Parathyroid adenoma (tissue), 2 donors: Measurements from ENCODE around the gene GSN.

Source experiments
- H2AFZ ChIP-seq: fragments of 300-600 bp; sonication (generic); one replicate; pipeline ENCODE4 v1.7.0; 2017; ENCODE audit warnings: antibody characterized with exemption, mild to moderate bottlenecking
- H3K27ac ChIP-seq: fragments of 300-600 bp; sonication (generic); one replicate; pipeline ENCODE4 v1.7.0; 2017
- H3K27me3 ChIP-seq: fragments of 300-600 bp; sonication (generic); one replicate; pipeline ENCODE4 v1.7.0; 2017; ENCODE audit warnings: low read length; ENCODE audit not compliant: control insufficient read depth, insufficient read depth
- H3K36me3 ChIP-seq: fragments of 300-600 bp; sonication (generic); one replicate; pipeline ENCODE4 v1.7.0; 2017; ENCODE audit warnings: low read length; ENCODE audit not compliant: control insufficient read depth, insufficient read depth
- H3K4me1 ChIP-seq: fragments of 300-600 bp; sonication (generic); one replicate; pipeline ENCODE4 v1.7.0; 2017; ENCODE audit warnings: control low read depth
- H3K4me2 ChIP-seq: fragments of 300-600 bp; sonication (generic); one replicate; pipeline ENCODE4 v1.7.0; 2017; ENCODE audit warnings: low read length
- H3K4me3 ChIP-seq: fragments of 300-600 bp; sonication (generic); one replicate; pipeline ENCODE4 v1.7.0; 2017; ENCODE audit warnings: low read depth, low read length
- H3K79me2 ChIP-seq: fragments of 300-600 bp; sonication (generic); one replicate; pipeline ENCODE4 v1.7.0; 2017; ENCODE audit warnings: control low read depth
- H3K9ac ChIP-seq: fragments of 300-600 bp; sonication (generic); one replicate; pipeline ENCODE4 v1.7.0; 2017; ENCODE audit warnings: mild to moderate bottlenecking
- H3K9me3 ChIP-seq: fragments of 300-600 bp; sonication (generic); one replicate; pipeline ENCODE4 v1.7.0; 2017; ENCODE audit warnings: low read length; ENCODE audit not compliant: control insufficient read depth
- CTCF ChIP-seq: fragments of 300-600 bp; sonication (generic); IDR thresholded peaks from one replicate; pipeline ENCODE4 v1.7.0; 2017; ENCODE audit warnings: antibody characterized with exemption, mild to moderate bottlenecking
- donor health status: primary hyperparathyroidism.

Gene GSN

GRCh38 chr9:121348221-121348620, 80.3 kb downstream of the GSN start:
- Histone ChIP-seq H3K27me3 (no peaks in the 10 kb centered on the region), H3K4me3 (no peak overlapping the region), H3K9ac (no peak overlapping the region), H3K4me1 (peaks cover 21% of the 10 kb centered on the region), H3K36me3 (no peaks in the 10 kb centered on the region), H3K9me3 (no peaks in the 10 kb centered on the region), H2AFZ (no peak overlapping the region), H3K27ac (no peak overlapping the region), H3K4me2 (no peak overlapping the region), H3K79me2 (no peaks in the 10 kb centered on the region)
- no peak for TF ChIP-seq CTCF

GRCh38 chr9:121349009-121349408, 81.0 kb downstream of the GSN start:
- Histone ChIP-seq H2AFZ (no peak overlapping the region), H3K4me2 (no peak overlapping the region), H3K9me3 (no peaks in the 10 kb centered on the region), H3K9ac (no peak overlapping the region), H3K79me2 (no peaks in the 10 kb centered on the region), H3K27me3 (no peaks in the 10 kb centered on the region), H3K4me1 (peaks cover 16% of the 10 kb centered on the region), H3K27ac (no peak overlapping the region), H3K4me3 (no peak overlapping the region), H3K36me3 (no peaks in the 10 kb centered on the region)
- no peak for TF ChIP-seq CTCF

GRCh38 chr9:121350036-121350435, 82.1 kb downstream of the GSN start:
- Histone ChIP-seq H3K79me2 (no peaks in the 10 kb centered on the region), H3K27ac (no peak overlapping the region), H3K4me3 (no peak overlapping the region), H3K4me1 (peaks cover 8% of the 10 kb centered on the region), H2AFZ (no peak overlapping the region), H3K27me3 (no peaks in the 10 kb centered on the region), H3K9me3 (no peaks in the 10 kb centered on the region), H3K36me3 (no peaks in the 10 kb centered on the region), H3K9ac (no peak overlapping the region), H3K4me2 (no peak overlapping the region)
- no peak for TF ChIP-seq CTCF

GRCh38 chr9:121350993-121351561, 83.1 kb downstream of the GSN start:
- Histone ChIP-seq H3K79me2 (no peaks in the 10 kb centered on the region), H3K9me3 (no peaks in the 10 kb centered on the region), H3K36me3 (no peaks in the 10 kb centered on the region), H3K27me3 (no peaks in the 10 kb centered on the region), H3K4me2 (peak overlapping the region; percentile 6), H3K27ac (peak overlapping the region; percentile 52), H3K9ac (no peak overlapping the region), H2AFZ (no peak overlapping the region), H3K4me3 (no peak overlapping the region), H3K4me1 (peaks cover 3% of the 10 kb centered on the region)
- no peak for TF ChIP-seq CTCF
